T-helper 17 cell (primary cell): ENCODE data around the gene AGL. TPM values are rescaled to one million over a fixed set of nuclear protein-coding genes. Genes with fewer than 3 reads are reported as not detected.
"Not testable (repeated sequence)": the region's sequence is repeated elsewhere in the genome, so short reads cannot be mapped to it uniquely, and the experiment has no call there.

ENCODE experiments used
- ATAC-seq: fragments of 150-1000 bp; cut with Tn5 transposase; 2 replicates; pipeline ENCODE4 v1.10.0; 2021; ENCODE audit warnings: mild to moderate bottlenecking, moderate library complexity
- DNase-seq, 3 donors: peaks; one replicate each; pipeline versions ENCODE4 v3.0.0 to v3.0.0-alpha.2; 2020 to 2021
- H3K9me3 ChIP-seq: one replicate; pipeline ENCODE4 v1.7.0; 2013; ENCODE audit warnings: low read length, mild to moderate bottlenecking; ENCODE audit not compliant: control insufficient read depth, poor library complexity, severe bottlenecking
- H3K27ac Mint-ChIP-seq: one replicate; pipeline ENCODE4 v1.8.0; 2022; ENCODE audit warnings: mild to moderate bottlenecking, moderate library complexity, mixed read lengths
- H3K27me3 Mint-ChIP-seq: one replicate; pipeline ENCODE4 v1.8.0; 2022; ENCODE audit warnings: mixed read lengths
- H3K36me3 Mint-ChIP-seq: one replicate; pipeline ENCODE4 v1.8.0; 2022; ENCODE audit warnings: low read depth, mixed read lengths
- H3K4me1 Mint-ChIP-seq: one replicate; pipeline ENCODE4 v1.8.0; 2022; ENCODE audit warnings: mild to moderate bottlenecking, mixed read lengths
- H3K4me3 Mint-ChIP-seq: one replicate; pipeline ENCODE4 v1.8.0; 2022; ENCODE audit warnings: mild to moderate bottlenecking, moderate library complexity, mixed read lengths
- total RNA-seq, 4 donors: library from RNA in 2 of 4; stranded (reverse) in 2 of 4; gene quantifications; one replicate each; pipeline ENCODE4 v1.2.3 and lab custom pipeline; 2022 to 2026

Gene AGL
- total RNA-seq, 2 donors from 2014 or later: 10.5 to 12.2 TPM

GRCh38 chr1:99858881-99859280, 8.7 kb downstream of the AGL start:
- no peak for ATAC-seq

DNA sequence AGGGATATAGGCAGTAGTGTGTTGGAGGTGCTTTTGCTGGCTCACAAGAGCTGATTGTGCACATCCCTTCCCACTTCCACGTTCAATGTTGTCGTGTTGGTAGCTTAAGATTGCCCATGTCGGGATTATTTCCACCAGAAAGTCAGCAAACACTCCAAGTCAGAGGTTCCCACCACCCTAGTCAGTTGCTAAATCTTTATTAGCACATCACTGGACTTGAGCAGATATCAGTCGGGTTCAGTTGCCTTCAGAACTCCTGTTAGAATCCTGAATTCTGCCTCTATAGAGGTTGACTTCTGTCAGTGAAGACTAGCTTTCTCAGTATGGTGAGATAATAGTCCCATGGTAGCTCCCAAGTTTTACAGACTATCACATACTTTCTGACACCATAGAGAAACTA, 10.5 kb downstream of the AGL start:
- H3K27me3 Mint-ChIP-seq: no peaks in the 10 kb centered on the region
- H3K4me1 Mint-ChIP-seq: no peaks in the 10 kb centered on the region
- ATAC-seq: no peak
- no peak overlapping the region for H3K27ac Mint-ChIP-seq
- no peak overlapping the region for H3K4me3 Mint-ChIP-seq
- no peaks in the 10 kb centered on the region for H3K9me3 ChIP-seq
- no peak for DNase-seq
- H3K36me3 Mint-ChIP-seq: peaks cover 5% of the 10 kb centered on the region

More at GRCh38 chr1:99858881-99859280, 8.7 kb downstream of the AGL start:
- Mint-ChIP-seq H3K36me3 (peaks cover 4% of the 10 kb centered on the region), H3K4me1 (no peaks in the 10 kb centered on the region), H3K27me3 (no peaks in the 10 kb centered on the region), H3K27ac (no peak overlapping the region), H3K4me3 (no peak overlapping the region)
- no peak for DNase-seq
- H3K9me3 ChIP-seq: no peaks in the 10 kb centered on the region

GRCh38 chr1:99867682-99868081, 17.5 kb downstream of the AGL start:
- DNase-seq: no peak
- no peaks in the 10 kb centered on the region for H3K9me3 ChIP-seq
- H3K27me3 Mint-ChIP-seq: no peaks in the 10 kb centered on the region
- peaks cover 3% of the 10 kb centered on the region for H3K4me1 Mint-ChIP-seq
- no peak for ATAC-seq
- H3K4me3 Mint-ChIP-seq: no peak overlapping the region
- H3K36me3 Mint-ChIP-seq: peaks cover 3% of the 10 kb centered on the region
- H3K27ac Mint-ChIP-seq: no peak overlapping the region

DNA sequence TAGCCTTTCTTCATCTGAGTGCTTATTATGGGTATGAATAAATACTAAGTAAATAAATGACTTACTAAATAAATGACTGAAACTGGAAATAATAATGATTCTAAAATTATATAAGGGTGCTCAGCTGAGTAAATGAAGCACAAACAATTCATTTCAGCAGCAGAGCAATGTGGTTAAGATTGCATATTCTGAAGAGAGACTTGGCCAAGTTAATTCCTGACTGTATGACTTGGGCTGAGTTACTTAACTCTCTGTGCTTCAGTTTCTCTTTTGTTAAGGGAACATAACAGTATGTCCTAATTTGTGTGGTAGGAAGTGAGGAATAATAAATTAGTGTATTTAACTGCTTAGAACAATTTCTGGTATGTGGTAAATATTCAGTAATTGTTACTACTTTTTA, 19.1 kb downstream of the AGL start:
- H3K9me3 ChIP-seq: no peaks in the 10 kb centered on the region
- peaks cover 2% of the 10 kb centered on the region for H3K36me3 Mint-ChIP-seq
- DNase-seq (no peak), ATAC-seq (no peak)
- no peak overlapping the region for H3K27ac Mint-ChIP-seq
- no peak overlapping the region for H3K4me3 Mint-ChIP-seq
- no peaks in the 10 kb centered on the region for H3K27me3 Mint-ChIP-seq
- H3K4me1 Mint-ChIP-seq: peaks cover 3% of the 10 kb centered on the region

- H3K27me3 Mint-ChIP-seq: no peaks in the 10 kb centered on the region
- no peaks in the 10 kb centered on the region for H3K9me3 ChIP-seq
- H3K27ac Mint-ChIP-seq: no peak overlapping the region
- no peaks in the 10 kb centered on the region for H3K36me3 Mint-ChIP-seq
- no peak for ATAC-seq
- no peak overlapping the region for H3K4me3 Mint-ChIP-seq
- DNase-seq: no peak
- peaks cover 3% of the 10 kb centered on the region for H3K4me1 Mint-ChIP-seq
Measured at GRCh38 chr1:99869723-99870122, 19.6 kb downstream of the AGL start.

DNA sequence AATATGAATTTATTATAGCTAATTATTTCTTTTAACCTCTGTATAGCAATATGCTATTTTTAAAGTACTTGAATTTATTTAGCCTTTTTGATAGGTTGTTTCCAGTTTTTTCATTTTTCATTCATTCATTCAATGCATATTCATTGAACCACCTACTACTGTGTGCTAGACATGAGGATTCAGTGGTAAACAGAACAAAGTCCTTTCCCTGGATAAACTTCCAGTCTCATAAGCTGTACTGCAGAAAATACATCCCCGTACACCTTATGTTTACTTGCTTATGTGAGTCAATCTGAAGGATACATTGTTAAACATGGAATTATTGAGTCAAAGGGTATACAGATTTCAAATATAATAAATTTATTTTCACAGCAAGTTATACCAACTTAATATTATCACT, 21.9 kb downstream of the AGL start:
- no peaks in the 10 kb centered on the region for H3K36me3 Mint-ChIP-seq
- ATAC-seq (no peak), DNase-seq (no peak)
- H3K27me3 Mint-ChIP-seq: no peaks in the 10 kb centered on the region
- H3K9me3 ChIP-seq: no peaks in the 10 kb centered on the region
- no peak overlapping the region for H3K27ac Mint-ChIP-seq
- no peak overlapping the region for H3K4me3 Mint-ChIP-seq
- H3K4me1 Mint-ChIP-seq: peaks cover 3% of the 10 kb centered on the region

DNA sequence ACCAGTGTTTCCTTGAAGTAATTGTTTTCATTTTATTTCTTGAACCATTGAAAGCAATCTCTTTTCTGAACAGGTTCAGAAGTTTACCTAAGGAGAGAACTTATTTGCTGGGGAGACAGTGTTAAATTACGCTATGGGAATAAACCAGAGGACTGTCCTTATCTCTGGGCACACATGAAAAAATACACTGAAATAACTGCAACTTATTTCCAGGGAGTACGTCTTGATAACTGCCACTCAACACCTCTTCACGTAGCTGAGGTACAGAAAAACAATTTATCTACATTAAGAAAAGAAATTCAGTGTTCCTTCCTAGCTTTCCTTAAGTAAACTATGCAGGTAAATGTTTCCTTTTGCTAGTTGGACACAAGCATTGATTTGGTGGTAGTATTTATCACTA, 27.4 kb downstream of the AGL start:
- H3K9me3 ChIP-seq: no peaks in the 10 kb centered on the region
- Mint-ChIP-seq H3K27me3 (no peaks in the 10 kb centered on the region), H3K36me3 (peaks cover 4% of the 10 kb centered on the region), H3K4me1 (peaks cover 3% of the 10 kb centered on the region), H3K4me3 (no peak overlapping the region), H3K27ac (no peak overlapping the region)
- ATAC-seq (no peak), DNase-seq (no peak)

- Mint-ChIP-seq H3K36me3 (peaks cover 8% of the 10 kb centered on the region), H3K27me3 (no peaks in the 10 kb centered on the region), H3K4me3 (no peak overlapping the region)
Measured at GRCh38 chr1:99886179-99886578, 36.0 kb downstream of the AGL start.

GRCh38 chr1:99886841-99887240, 36.7 kb downstream of the AGL start:
- H3K9me3 ChIP-seq: no peaks in the 10 kb centered on the region
- no peak for DNase-seq
- H3K36me3 Mint-ChIP-seq: peaks cover 8% of the 10 kb centered on the region
- H3K4me1 Mint-ChIP-seq: peaks cover 4% of the 10 kb centered on the region
- no peak for ATAC-seq
- H3K4me3 Mint-ChIP-seq: no peak overlapping the region
- H3K27ac Mint-ChIP-seq: no peak overlapping the region
- no peaks in the 10 kb centered on the region for H3K27me3 Mint-ChIP-seq

More at GRCh38 chr1:99886179-99886578, 36.0 kb downstream of the AGL start:
- peaks cover 4% of the 10 kb centered on the region for H3K4me1 Mint-ChIP-seq
- DNase-seq (no peak), ATAC-seq (no peak)
- no peaks in the 10 kb centered on the region for H3K9me3 ChIP-seq
- no peak overlapping the region for H3K27ac Mint-ChIP-seq

DNA sequence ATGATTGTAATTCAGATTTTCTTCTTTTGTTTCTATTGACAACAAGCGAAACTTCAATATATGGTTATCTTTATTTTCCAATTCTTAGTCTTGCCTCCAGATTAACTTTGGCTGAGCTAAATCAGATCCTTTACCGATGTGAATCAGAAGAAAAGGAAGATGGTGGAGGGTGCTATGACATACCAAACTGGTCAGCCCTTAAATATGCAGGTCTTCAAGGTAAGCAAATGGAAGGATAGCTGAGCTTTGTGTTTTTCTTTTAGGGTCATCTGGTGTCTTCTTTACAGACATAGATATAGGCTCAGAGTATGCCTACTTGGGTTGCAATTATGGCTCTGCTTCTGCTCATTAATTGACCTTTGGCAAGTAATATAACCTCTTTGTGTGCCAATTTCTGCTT, 37.7 kb downstream of the AGL start:
- H3K4me3 Mint-ChIP-seq: no peak overlapping the region
- peaks cover 7% of the 10 kb centered on the region for H3K36me3 Mint-ChIP-seq

DNA sequence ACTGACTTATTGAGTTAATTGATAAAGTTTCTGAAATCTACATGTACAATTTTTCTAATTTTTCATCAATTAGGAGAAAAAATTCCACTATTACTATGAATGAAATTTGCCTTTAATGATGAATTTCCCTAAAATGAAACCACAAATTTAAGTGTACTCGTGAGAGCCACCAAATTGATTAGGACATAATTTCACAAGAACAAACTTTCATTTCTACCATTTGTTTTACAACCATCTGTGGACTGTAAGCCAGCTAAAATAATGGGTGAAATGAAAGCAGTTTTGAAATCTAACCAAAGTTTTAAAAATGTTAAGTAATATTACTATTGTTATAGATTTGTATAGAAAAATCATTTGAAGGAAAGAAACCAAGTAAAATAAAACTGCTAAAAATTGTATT, 41.8 kb downstream of the AGL start:
- Mint-ChIP-seq H3K4me3 (no peak overlapping the region), H3K36me3 (peaks cover 10% of the 10 kb centered on the region), H3K27me3 (no peaks in the 10 kb centered on the region), H3K4me1 (peaks cover 4% of the 10 kb centered on the region), H3K27ac (no peak overlapping the region)
- no peaks in the 10 kb centered on the region for H3K9me3 ChIP-seq
- no peak for ATAC-seq
- no peak for DNase-seq

More for the DNA sequence above, 37.7 kb downstream of the AGL start:
- DNase-seq: no peak
- Mint-ChIP-seq H3K4me1 (peaks cover 4% of the 10 kb centered on the region), H3K27me3 (no peaks in the 10 kb centered on the region), H3K27ac (no peak overlapping the region)
- no peak for ATAC-seq
- H3K9me3 ChIP-seq: no peaks in the 10 kb centered on the region

DNA sequence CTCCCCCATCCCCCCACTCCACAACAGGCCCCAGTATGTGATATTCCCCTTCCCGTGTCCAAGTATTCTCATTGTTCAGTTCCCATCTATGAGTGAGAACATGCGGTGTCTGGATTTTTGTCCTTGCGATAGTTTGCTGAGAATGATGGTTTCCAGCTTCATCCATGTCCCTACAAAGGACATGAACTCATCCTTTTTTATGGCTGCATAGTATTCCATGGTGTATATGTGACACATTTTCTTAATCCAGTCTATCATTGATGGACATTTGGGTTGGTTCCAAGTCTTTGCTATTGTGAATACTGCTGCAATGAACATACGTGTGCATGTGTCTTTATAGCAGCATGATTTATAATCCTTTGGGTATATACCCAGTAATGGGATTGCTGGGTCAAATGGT, 53.1 kb downstream of the AGL start:
- H3K4me1 Mint-ChIP-seq, H3K9me3 ChIP-seq, DNase-seq, ATAC-seq, H3K27me3 Mint-ChIP-seq, H3K27ac Mint-ChIP-seq, H3K4me3 Mint-ChIP-seq: not testable (repeated sequence)
- H3K36me3 Mint-ChIP-seq: peaks cover 15% of the 10 kb centered on the region

- no peak overlapping the region for H3K27ac Mint-ChIP-seq
- H3K9me3 ChIP-seq: no peaks in the 10 kb centered on the region
- H3K4me1 Mint-ChIP-seq: no peaks in the 10 kb centered on the region
- H3K4me3 Mint-ChIP-seq: no peak overlapping the region
- ATAC-seq: no peak
- no peak for DNase-seq
- peaks cover 17% of the 10 kb centered on the region for H3K36me3 Mint-ChIP-seq
- H3K27me3 Mint-ChIP-seq: no peaks in the 10 kb centered on the region
Measured at GRCh38 chr1:99906535-99906934, 56.4 kb downstream of the AGL start.

DNA sequence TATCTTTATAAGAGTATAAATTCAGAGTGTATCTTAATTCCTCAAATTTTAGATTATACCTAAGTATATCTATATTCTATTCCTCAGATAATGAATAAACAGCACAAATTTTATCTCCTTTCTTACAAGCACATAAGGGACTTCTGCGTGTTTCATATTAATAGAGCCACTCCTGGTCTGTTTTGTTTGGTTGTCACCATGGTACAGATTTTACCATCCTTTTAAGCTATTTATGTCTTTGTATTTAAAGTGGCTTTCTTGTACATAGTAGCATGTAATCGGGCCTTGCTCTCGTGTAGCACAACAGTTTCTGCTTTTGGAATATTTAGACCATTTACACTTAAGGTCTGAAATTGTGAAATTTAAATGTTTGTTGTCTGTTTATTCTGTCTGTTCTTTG, 67.1 kb downstream of the AGL start:
- H3K27ac Mint-ChIP-seq: no peak overlapping the region

More for the DNA sequence above, 67.1 kb downstream of the AGL start:
- Mint-ChIP-seq H3K4me3 (no peak overlapping the region), H3K27me3 (no peaks in the 10 kb centered on the region), H3K36me3 (peaks cover 13% of the 10 kb centered on the region), H3K4me1 (no peaks in the 10 kb centered on the region)
- H3K9me3 ChIP-seq: no peaks in the 10 kb centered on the region
- no peak for ATAC-seq
- no peak for DNase-seq
